ENCODE data around the gene FAM174C. TPM values are rescaled to one million over a fixed set of nuclear protein-coding genes. Genes with fewer than 3 reads are reported as not detected.
"Not testable (repeated sequence)": the region's sequence is repeated elsewhere in the genome, so short reads cannot be mapped to it uniquely, and the experiment has no call there.

Gene FAM174C
- total and polyA plus RNA-seq, 9 donors: 0.30 to 72.5 (median 26.7) TPM

GRCh38 chr19:1243768-1244692 is 31.3 kb upstream of the FAM174C start:
- TF ChIP-seq EP300 (IDR thresholded peaks at IDR 0.05): no peak
- TF ChIP-seq, protein P1, sequence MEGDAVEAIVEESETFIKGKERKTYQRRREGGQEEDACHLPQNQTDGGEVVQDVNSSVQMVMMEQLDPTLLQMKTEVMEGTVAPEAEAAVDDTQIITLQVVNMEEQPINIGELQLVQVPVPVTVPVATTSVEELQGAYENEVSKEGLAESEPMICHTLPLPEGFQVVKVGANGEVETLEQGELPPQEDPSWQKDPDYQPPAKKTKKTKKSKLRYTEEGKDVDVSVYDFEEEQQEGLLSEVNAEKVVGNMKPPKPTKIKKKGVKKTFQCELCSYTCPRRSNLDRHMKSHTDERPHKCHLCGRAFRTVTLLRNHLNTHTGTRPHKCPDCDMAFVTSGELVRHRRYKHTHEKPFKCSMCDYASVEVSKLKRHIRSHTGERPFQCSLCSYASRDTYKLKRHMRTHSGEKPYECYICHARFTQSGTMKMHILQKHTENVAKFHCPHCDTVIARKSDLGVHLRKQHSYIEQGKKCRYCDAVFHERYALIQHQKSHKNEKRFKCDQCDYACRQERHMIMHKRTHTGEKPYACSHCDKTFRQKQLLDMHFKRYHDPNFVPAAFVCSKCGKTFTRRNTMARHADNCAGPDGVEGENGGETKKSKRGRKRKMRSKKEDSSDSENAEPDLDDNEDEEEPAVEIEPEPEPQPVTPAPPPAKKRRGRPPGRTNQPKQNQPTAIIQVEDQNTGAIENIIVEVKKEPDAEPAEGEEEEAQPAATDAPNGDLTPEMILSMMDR (IDR thresholded peaks at IDR 0.05): peak; percentile 98 to 100 (median 99)
- H3K9me3 ChIP-seq: no peaks in the 10 kb centered on the region
- no peak overlapping the region for H3K4me3 ChIP-seq
- H3K27ac ChIP-seq: peak overlapping the region; percentile 86 to 92
- intact Hi-C loops (cut with DNase I): loop anchor here (1.0 to 10.0 kb wide), 5 partner anchors 22 to 801 kb away; partner anchors contain the start of genes CNN2 (in 1 of the 4), RNU6-2 (in 1 of the 4) and TMEM259 (in 1 of the 4)
- no peaks in the 10 kb centered on the region for H3K36me3 ChIP-seq
- DNase-seq: peak; percentile 88 to 93 (median 92)
- 35 to 41% (median 37%) methylated on average over 31 to 33 of the region's 33 CpGs for WGBS, 3 donors
- H3K27me3 ChIP-seq: no peaks in the 10 kb centered on the region
- peaks cover 21% of the 10 kb centered on the region for H3K4me1 ChIP-seq (ENCODE audit: insufficient read depth)

DNA sequence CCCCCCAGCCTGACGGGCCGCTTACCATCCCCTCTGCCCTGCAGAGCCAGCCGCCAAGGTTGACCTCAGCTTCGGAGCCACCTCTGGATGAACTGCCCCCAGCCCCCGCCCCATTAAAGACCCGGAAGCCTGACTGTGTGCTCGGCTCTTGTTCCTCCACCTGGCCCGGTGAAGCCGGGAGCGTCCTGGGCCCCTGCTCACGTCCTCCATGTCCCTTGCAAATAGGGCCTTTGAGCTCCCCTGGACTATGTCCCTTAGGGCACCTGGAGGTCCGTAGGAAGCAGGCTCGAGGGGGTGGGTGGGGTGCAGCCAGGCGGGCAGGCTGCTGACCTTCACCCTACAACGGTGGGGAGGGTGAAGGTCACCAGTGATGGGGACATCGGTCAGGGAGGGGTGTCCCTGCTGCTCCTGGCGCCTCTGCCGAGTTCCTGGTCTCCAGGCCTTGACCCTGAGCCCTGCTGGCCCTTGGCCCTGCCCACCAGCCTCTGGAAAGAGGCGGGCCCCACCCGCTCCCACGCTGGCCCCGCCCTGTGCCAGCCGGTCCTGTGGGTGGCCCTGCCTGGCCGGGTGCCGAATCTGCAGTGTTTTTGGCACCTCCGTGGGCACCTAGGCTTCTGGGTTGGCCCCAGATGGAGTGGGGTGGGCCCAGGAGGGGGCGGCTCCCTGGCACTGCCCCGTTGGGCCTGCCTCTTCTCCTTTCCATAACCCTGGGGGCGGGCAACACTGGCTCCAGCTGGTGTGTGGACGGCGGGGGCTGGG is 30.5 kb upstream of the FAM174C start:
- peak overlapping the region; percentile 86 to 92 for H3K27ac ChIP-seq
- 13 to 27% (median 16%) methylated on average over 26 to 31 of the region's 31 CpGs for WGBS, 3 donors
- H3K4me1 ChIP-seq (ENCODE audit: insufficient read depth): peaks cover 21% of the 10 kb centered on the region
- H3K27me3 ChIP-seq: no peaks in the 10 kb centered on the region
- DNase-seq: peak; percentile 52 to 78 (median 76)
- TF ChIP-seq, protein P1 (IDR thresholded peaks at IDR 0.05): no peak
- TF ChIP-seq EP300 (IDR thresholded peaks at IDR 0.05) (no peak), POLR2A (IDR thresholded peaks at IDR 0.05) (no peak)
- H3K4me3 ChIP-seq: no peak overlapping the region
- intact Hi-C loops (cut with DNase I): loop anchor here (1.0 to 10.0 kb wide), 5 partner anchors 21 to 800 kb away; partner anchors contain the start of genes CNN2 (in 1 of the 4), RNU6-2 (in 1 of the 4) and TMEM259 (in 1 of the 4)
- no peaks in the 10 kb centered on the region for H3K9me3 ChIP-seq
- H3K36me3 ChIP-seq: no peaks in the 10 kb centered on the region

- H3K4me3 ChIP-seq: no peak overlapping the region
- peak; percentile 74 to 91 (median 89) for DNase-seq
- no peaks in the 10 kb centered on the region for H3K36me3 ChIP-seq
- intact Hi-C loops (cut with DNase I): loop anchor here in 2 of 4 donors (2.0 to 10.0 kb wide), 3 partner anchors 21 to 799 kb away; partner anchors contain the start of genes CNN2 (in 1 of the 2), RNU6-2 (in 1 of the 2) and TMEM259 (in 1 of the 2)
- no peaks in the 10 kb centered on the region for H3K27me3 ChIP-seq
- H3K4me1 ChIP-seq (ENCODE audit: insufficient read depth): peaks cover 21% of the 10 kb centered on the region
- TF ChIP-seq POLR2A (IDR thresholded peaks at IDR 0.05) (peak; percentile 49), EP300 (IDR thresholded peaks at IDR 0.05) (no peak)
- TF ChIP-seq, protein P1 (IDR thresholded peaks at IDR 0.05): peak in 1 of 3 donors; percentile 20
- peak overlapping the region; percentile 86 to 92 for H3K27ac ChIP-seq
- 59 to 69% (median 60%) methylated on average over 20 to 26 of the region's 26 CpGs for WGBS, 3 donors
- no peaks in the 10 kb centered on the region for H3K9me3 ChIP-seq
Measured at GRCh38 chr19:1245494-1246264, 29.7 kb upstream of the FAM174C start.

- H3K9me3 ChIP-seq, H3K36me3 ChIP-seq, H3K4me3 ChIP-seq, H3K27me3 ChIP-seq: not testable (repeated sequence)
- 67 to 78% (median 76%) methylated on average over 24 to 27 of the region's 27 CpGs for WGBS, 3 donors
- Histone ChIP-seq H3K27ac (peak overlapping the region; percentile 86 to 92), H3K4me1 (ENCODE audit: insufficient read depth) (peaks cover 20% of the 10 kb centered on the region)
- DNase-seq: peak; percentile 73 to 83 (median 80)
- intact Hi-C loops (cut with DNase I): loop anchor here in 1 of 4 donors (10.0 kb wide), 2 partner anchors 222 to 798 kb away; partner anchors contain the start of genes CNN2, RNU6-2 and TMEM259
Measured at GRCh38 chr19:1246265-1247087, 28.9 kb upstream of the FAM174C start.
